GM10248 (cell line): ENCODE data around the gene TMEM151B.
"Not testable (repeated sequence)": the region's sequence is repeated elsewhere in the genome, so short reads cannot be mapped to it uniquely, and the experiment has no call there.

Experiments used
- CTCF ChIA-PET: fragments of 300-600 bp; sonication (Branson Sonifier 250); formaldehyde crosslinking; extraction: SDS; loops from one replicate; lab custom pipeline; 2021; ENCODE audit warnings: antibody characterized with exemption; lab: Yijun Ruan, JAX
- POLR2A ChIA-PET: fragments of 350-650 bp; sonication (Branson Sonifier 250); formaldehyde crosslinking; extraction: SDS; loops from one replicate; lab custom pipeline; 2020; ENCODE audit warnings: antibody characterized with exemption; lab: Yijun Ruan, JAX
- DNase-seq: peaks from one replicate; pipeline ENCODE4 v3.0.0; 2012; ENCODE audit errors: extremely low spot score
- CTCF ChIP-seq: IDR thresholded peaks from 2 replicates; pipeline ENCODE4 v1.5.1; 2012; ENCODE audit warnings: mild to moderate bottlenecking, low read depth; ENCODE audit errors: extremely low read depth, missing control alignments, control extremely low read depth

TMEM151B gene

GRCh38 chr6:44310241-44310640 lies 40.0 kb downstream of the TMEM151B start:
- POLR2A ChIA-PET: no interaction called here
- TF ChIP-seq CTCF: no peak
- CTCF ChIA-PET: interaction anchor here (1.4 to 13.1 kb wide), 5 partner anchors 9 to 77 kb away, joined by 3 to 182 read pairs (median 8); partner anchors contain the start of genes NFKBIE and TMEM151B
- no peak for DNase-seq

GRCh38 chr6:44311304-44311703 lies 41.1 kb downstream of the TMEM151B start:
- no peak for TF ChIP-seq CTCF
- CTCF ChIA-PET: interaction anchor here (0.8 to 13.1 kb wide), 8 partner anchors 9 to 215 kb away, joined by 3 to 182 read pairs (median 26); partner anchors contain the start of genes NFKBIE and TMEM151B
- POLR2A ChIA-PET: no interaction called here
- DNase-seq: no peak

GRCh38 chr6:44311767-44312166 lies 41.5 kb downstream of the TMEM151B start:
- CTCF ChIA-PET: interaction anchor here (0.8 to 13.1 kb wide), 9 partner anchors 9 to 215 kb away, joined by 3 to 182 read pairs (median 21); partner anchors contain the start of genes NFKBIE and TMEM151B
- DNase-seq: no peak
- POLR2A ChIA-PET: no interaction called here
- TF ChIP-seq CTCF: no peak

- peak; percentile 91 for DNase-seq
- TF ChIP-seq CTCF: peak; percentile 95
- ChIA-PET CTCF (interaction anchor here (0.6 to 13.1 kb wide), 34 partner anchors 10 to 588 kb away, joined by 3 to 182 read pairs (median 4); partner anchors contain the start of genes CDC5L, NFKBIE, SLC35B2 and SPATS1), POLR2A (interaction anchor here (0.7 to 0.8 kb wide), 2 partner anchors 14 to 66 kb away, joined by 3 read pairs; partner anchors contain the start of gene HSP90AB1)
Observed at GRCh38 chr6:44312901-44313788, 42.9 kb downstream of the TMEM151B start, which contains the start of gene AARS2. Gene AARS2, minus strand, starts transcription at chr6:44313347. Its CDS starts 24 bp downstream, at chr6:44313323.

- DNase-seq, POLR2A ChIA-PET: not testable (repeated sequence)
- CTCF ChIA-PET: interaction anchor here (0.9 to 5.3 kb wide), 18 partner anchors 8 to 153 kb away, joined by 3 to 45 read pairs (median 6); partner anchors contain the start of genes SLC35B2 and SPATS1
Observed at GRCh38 chr6:44314657-44315056, 44.4 kb downstream of the TMEM151B start.

- ChIA-PET CTCF (interaction anchor here (1.5 to 5.3 kb wide), 5 partner anchors 13 to 47 kb away, joined by 6 to 45 read pairs (median 27); partner anchors contain the start of gene SPATS1), POLR2A (no interaction called here)
- no peak for DNase-seq
- TF ChIP-seq CTCF: no peak
Observed at GRCh38 chr6:44315516-44315915, 45.3 kb downstream of the TMEM151B start.
